HG03469 (cell line): Measurements from ENCODE around the gene CABLES1.

Source experiments
- ATAC-seq: cut with Tn5 transposase; IDR thresholded peaks from one replicate; pipeline ENCODE4 v1.9.1; 2021; ENCODE audit warnings: mild to moderate bottlenecking, moderate library complexity, moderate number of reproducible peaks; ENCODE audit not compliant: unreplicated experiment

Gene CABLES1

DNA sequence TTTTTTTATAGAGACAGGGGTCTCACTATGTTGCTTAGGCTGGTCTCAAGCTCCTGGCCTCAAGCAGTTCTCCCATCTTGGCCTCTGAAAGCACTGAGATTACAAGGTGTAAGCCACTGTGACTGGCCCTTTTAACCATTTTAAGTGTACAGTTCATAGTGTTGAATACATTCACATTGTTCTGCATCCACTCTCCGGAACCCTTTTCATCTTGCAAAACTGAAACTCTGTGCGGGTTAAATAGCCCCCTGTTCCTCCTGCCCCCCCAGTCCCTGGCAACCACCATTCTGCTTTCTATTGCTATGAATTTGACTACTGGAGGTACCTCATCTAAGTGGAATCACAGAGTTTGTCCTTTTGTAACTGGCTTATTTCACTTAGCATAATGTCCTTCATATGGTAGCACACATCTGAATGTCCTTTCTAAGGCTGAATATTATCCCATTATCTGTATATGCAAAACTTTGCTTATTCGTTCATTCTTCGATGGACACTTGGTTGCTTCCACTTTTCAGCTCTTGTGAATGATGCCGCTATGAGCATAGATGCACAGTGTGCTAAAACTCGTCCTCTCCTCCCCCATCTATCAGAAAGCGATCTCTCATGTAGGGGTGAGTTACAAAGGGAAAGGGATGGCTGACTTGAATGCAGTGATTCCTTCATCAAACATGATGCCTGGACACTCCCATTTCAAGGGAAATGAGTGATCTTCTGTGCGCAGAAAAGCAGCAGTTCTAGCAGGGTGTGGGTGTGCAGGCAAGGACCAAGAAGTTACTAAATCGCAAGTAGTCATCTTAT lies 30.2 kb downstream of the CABLES1 start:
- no peak for ATAC-seq

DNA sequence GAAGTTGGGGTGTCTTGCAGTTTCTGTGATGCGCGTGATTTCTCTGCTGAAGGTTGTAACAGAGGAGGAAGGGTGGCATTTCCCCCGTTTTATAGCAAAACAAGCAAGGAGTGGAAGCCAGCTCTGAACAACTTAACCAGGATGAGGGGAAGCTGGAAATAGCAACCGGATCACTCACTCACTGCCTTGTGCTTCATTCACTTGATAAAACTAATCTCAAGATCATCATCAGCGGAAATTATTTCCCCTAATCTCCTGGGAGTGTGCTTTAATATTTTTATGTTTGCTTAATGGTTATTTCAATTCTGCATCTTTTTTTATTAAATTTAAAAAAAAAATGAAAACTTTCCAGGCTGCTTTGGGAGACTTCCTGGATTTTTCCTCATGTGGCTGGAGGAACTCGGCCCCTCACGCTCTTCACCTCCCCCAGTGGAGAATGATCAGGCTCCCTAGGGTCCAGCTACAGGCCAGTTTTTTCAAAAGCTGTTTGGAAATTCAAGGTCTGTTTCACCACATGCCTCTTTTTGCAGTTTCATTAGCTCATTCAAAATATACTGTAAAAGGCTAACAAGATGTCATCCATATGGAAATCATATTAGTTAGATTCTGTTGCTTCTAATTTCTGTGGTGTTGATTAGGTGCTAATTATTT lies 31.7 kb downstream of the CABLES1 start:
- ATAC-seq = no peak

DNA sequence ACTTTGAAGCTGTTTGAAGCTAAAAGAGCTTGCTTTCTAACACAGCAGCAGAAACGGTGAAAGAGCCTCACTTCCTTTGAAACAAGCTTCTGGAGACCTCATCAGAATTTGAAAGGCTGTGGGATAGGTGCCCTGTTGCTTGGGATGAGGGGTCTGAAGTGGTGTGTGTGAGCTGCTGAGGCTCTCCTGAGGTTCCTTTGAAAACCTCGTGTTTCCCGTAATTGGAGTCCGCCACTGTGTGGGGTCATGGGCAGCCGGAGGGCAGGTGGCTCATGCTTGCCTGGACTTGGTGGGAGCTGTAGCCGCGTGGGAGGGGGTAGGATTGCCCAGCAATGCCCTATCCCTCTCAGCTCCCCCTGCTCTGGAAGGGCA lies 34.4 kb downstream of the CABLES1 start:
- no peak for ATAC-seq

GRCh38 chr18:23170137-23170536 lies 34.9 kb downstream of the CABLES1 start:
- no peak for ATAC-seq

GRCh38 chr18:23171581-23172156 lies 36.4 kb downstream of the CABLES1 start:
- no peak for ATAC-seq

- no peak for ATAC-seq
These were observed 37.5 kb downstream of the CABLES1 start for GRCh38 chr18:23172591-23173380.

DNA sequence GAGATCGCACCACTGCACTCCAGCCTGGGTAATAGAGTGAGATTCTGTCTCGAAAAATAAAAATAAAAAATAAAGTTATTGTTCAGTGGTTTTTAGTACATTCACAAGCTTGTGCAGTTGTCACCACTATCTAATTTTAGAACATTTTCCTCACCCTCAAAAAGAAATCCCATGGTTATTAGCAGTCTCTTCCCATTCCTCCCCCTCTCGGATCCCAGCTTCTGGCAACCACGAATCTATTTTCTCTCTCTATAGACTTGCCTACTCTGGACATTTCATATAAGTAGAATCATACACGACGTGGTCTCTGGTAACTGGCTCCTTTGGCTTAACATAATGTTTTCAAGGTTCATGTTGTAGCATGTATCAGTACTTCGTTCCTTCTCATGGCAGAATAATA lies 38.6 kb downstream of the CABLES1 start:
- ATAC-seq = no peak

- no peak for ATAC-seq
These were observed 41.6 kb downstream of the CABLES1 start for GRCh38 chr18:23176701-23177432.

GRCh38 chr18:23177433-23178072 lies 42.3 kb downstream of the CABLES1 start:
- ATAC-seq = no peak

DNA sequence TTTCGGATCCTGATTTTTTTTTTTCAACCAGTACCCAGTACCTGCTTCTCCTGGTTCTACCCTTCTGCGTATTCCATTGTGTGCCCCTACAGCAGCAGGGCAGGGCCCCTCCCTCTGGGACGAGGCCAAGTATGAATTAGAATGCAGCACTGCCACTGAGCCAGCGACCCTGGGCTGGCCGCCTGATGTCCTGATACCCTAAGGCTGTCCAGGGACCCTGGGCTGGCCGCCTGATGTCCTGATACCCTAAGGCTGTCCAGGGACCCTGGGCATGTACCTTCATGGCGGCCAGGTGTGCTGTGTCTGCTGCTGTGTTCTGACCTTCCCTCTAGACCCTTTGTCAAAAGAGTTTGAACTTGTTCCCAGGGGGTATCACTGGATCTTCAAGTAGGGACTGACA lies 42.9 kb downstream of the CABLES1 start:
- ATAC-seq = no peak

GRCh38 chr18:23178661-23179081 lies 43.4 kb downstream of the CABLES1 start:
- no peak for ATAC-seq

DNA sequence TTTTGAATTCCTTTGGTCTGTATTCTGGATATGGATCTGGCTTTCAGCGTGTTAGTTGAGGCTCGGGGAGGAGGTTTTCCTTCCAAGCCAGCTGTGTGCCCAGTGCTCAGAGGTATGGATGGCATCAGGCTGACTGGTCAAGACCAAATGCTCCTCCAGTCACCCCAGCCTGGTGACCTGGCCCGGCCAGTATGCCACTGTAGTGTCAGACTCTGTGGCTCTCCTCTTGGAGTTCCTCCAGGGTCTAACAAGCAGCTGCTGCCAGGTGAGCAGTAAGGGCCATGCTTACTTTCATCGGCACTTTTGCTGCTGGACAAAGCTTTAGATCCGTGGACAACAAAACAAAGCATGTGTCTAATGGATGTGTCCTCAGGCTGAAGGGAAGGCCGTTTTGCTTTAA lies 44.1 kb downstream of the CABLES1 start:
- no peak for ATAC-seq

- ATAC-seq = no peak
These were observed 46.3 kb downstream of the CABLES1 start for GRCh38 chr18:23181547-23181946.

GRCh38 chr18:23182606-23183005 lies 47.3 kb downstream of the CABLES1 start:
- no peak for ATAC-seq

GRCh38 chr18:23183411-23184150 lies 48.3 kb downstream of the CABLES1 start:
- ATAC-seq = no peak

- ATAC-seq = no peak
These were observed 51.5 kb downstream of the CABLES1 start for GRCh38 chr18:23186781-23187180.

GRCh38 chr18:23188068-23188760 lies 52.9 kb downstream of the CABLES1 start:
- ATAC-seq = no peak

GRCh38 chr18:23189099-23189498 lies 53.8 kb downstream of the CABLES1 start:
- ATAC-seq = no peak
